Liver (tissue), 9 donors: ENCODE measurements around the gene VPS35L. TPM values are rescaled to one million over a fixed set of nuclear protein-coding genes. Genes with fewer than 3 reads are reported as not detected.

Experiments
- DNase-seq: peaks from one replicate; pipeline ENCODE4 v3.0.0-alpha.2; 2017; ENCODE audit warnings: low spot score
- H3K27ac ChIP-seq, 2 donors: one replicate each; pipeline ENCODE4 v1.7.0; 2013; ENCODE audit warnings: inconsistent platforms in 2 of 2, low read length in 2 of 2, control low read depth in 1 of 2, low read depth in 1 of 2, mild to moderate bottlenecking in 1 of 2
- H3K27me3 ChIP-seq, 4 donors: one replicate each; pipeline versions ENCODE4 v1.6.1 to v1.7.0; 2013; ENCODE audit warnings: low read length in 3 of 4, inconsistent platforms in 1 of 4, mild to moderate bottlenecking in 1 of 4, moderate library complexity in 1 of 4; ENCODE audit not compliant: control insufficient read depth in 4 of 4, insufficient read depth in 4 of 4
- H3K36me3 ChIP-seq, 4 donors: one replicate each; pipeline versions ENCODE4 v1.6.1 to v1.7.0; 2013; ENCODE audit warnings: low read length in 3 of 4, mild to moderate bottlenecking in 3 of 4, low read depth in 1 of 4, moderate library complexity in 1 of 4; ENCODE audit not compliant: control insufficient read depth in 4 of 4, insufficient read depth in 3 of 4
- H3K4me1 ChIP-seq, 4 donors: one replicate each; pipeline versions ENCODE4 v1.6.1 to v1.7.0; 2013; ENCODE audit warnings: low read length in 3 of 4, mild to moderate bottlenecking in 3 of 4, moderate library complexity in 1 of 4; ENCODE audit not compliant: control insufficient read depth in 4 of 4, insufficient read depth in 4 of 4
- H3K4me3 ChIP-seq, 3 donors: one replicate each; pipeline versions ENCODE4 v1.6.1 to v1.7.0; 2013; ENCODE audit warnings: low read length in 3 of 3, control low read depth in 1 of 3, low read depth in 1 of 3, mild to moderate bottlenecking in 1 of 3
- H3K9ac ChIP-seq, 2 donors: one replicate each; pipeline ENCODE4 v1.7.0; 2013; ENCODE audit warnings: low read length in 2 of 2, mild to moderate bottlenecking in 2 of 2, moderate library complexity in 2 of 2, control low read depth in 1 of 2, low read depth in 1 of 2
- H3K9me3 ChIP-seq, 4 donors: one replicate each; pipeline versions ENCODE4 v1.6.1 to v1.7.0; 2013; ENCODE audit warnings: low read length in 3 of 4; ENCODE audit not compliant: control insufficient read depth in 4 of 4
- ATF3 ChIP-seq: IDR thresholded peaks from 2 replicates; pipeline ENCODE4 v1.6.1; 2016; ENCODE audit warnings: antibody characterized with exemption
- CTCF ChIP-seq: fragments of 150-350 bp; IDR thresholded peaks from 2 replicates; pipeline ENCODE4 v1.5.1; 2017; ENCODE audit warnings: improper control_type of control experiment, low read depth, low read length; ENCODE audit not compliant: missing input control
- FOXA1 ChIP-seq: IDR thresholded peaks from 2 replicates; pipeline ENCODE4 v1.6.1; 2016; ENCODE audit warnings: antibody characterized with exemption
- FOXA2 ChIP-seq: IDR thresholded peaks from 2 replicates; pipeline ENCODE4 v1.6.1; 2016; ENCODE audit warnings: antibody characterized with exemption
- GABPA ChIP-seq, 2 donors: IDR thresholded peaks in 1 of 2; conservative IDR thresholded peaks in 1 of 2; 2 replicates each; pipeline ENCODE4 v1.6.1; 2016; ENCODE audit warnings: antibody characterized with exemption in 2 of 2, mild to moderate bottlenecking in 1 of 2, moderate library complexity in 1 of 2
- HNF4A ChIP-seq, 2 donors: conservative IDR thresholded peaks; 2 replicates each; pipeline ENCODE4 v1.6.1; 2016; ENCODE audit warnings: antibody characterized with exemption in 2 of 2, mild to moderate bottlenecking in 2 of 2
- HNF4G ChIP-seq: IDR thresholded peaks from 2 replicates; pipeline ENCODE4 v1.6.1; 2016; ENCODE audit warnings: antibody characterized with exemption
- JUND ChIP-seq, 2 donors: IDR thresholded peaks; 2 replicates each; pipeline ENCODE4 v1.6.1; 2016; ENCODE audit warnings: antibody characterized with exemption in 2 of 2
- MAX ChIP-seq: IDR thresholded peaks from 2 replicates; pipeline ENCODE4 v1.6.1; 2016; ENCODE audit warnings: antibody characterized with exemption
- NR2F2 ChIP-seq: IDR thresholded peaks from 2 replicates; pipeline ENCODE4 v1.6.1; 2016; ENCODE audit warnings: antibody characterized with exemption
- RAD21 ChIP-seq, 2 donors: IDR thresholded peaks; 2 replicates each; pipeline ENCODE4 v1.6.1; 2016; ENCODE audit warnings: antibody characterized with exemption in 2 of 2, mild to moderate bottlenecking in 2 of 2
- REST ChIP-seq: IDR thresholded peaks from 2 replicates; pipeline ENCODE4 v1.6.1; 2016; ENCODE audit warnings: antibody characterized with exemption, mild to moderate bottlenecking
- RXRA ChIP-seq, 2 donors: IDR thresholded peaks; 2 replicates each; pipeline ENCODE4 v1.6.1; 2017 to 2018; ENCODE audit warnings: antibody characterized with exemption in 2 of 2, mild to moderate bottlenecking in 1 of 2
- SP1 ChIP-seq: IDR thresholded peaks from 2 replicates; pipeline ENCODE4 v1.6.1; 2018; ENCODE audit warnings: antibody characterized with exemption, mild to moderate bottlenecking
- TAF1 ChIP-seq: conservative IDR thresholded peaks from 2 replicates; pipeline ENCODE4 v1.6.1; 2016; ENCODE audit warnings: antibody characterized with exemption, mild to moderate bottlenecking
- YY1 ChIP-seq: IDR thresholded peaks from 2 replicates; pipeline ENCODE4 v1.6.1; 2016; ENCODE audit warnings: antibody characterized with exemption, mild to moderate bottlenecking
- ZBTB33 ChIP-seq: IDR thresholded peaks from 2 replicates; pipeline ENCODE4 v1.6.1; 2016; ENCODE audit warnings: antibody characterized with exemption
- WGBS: extraction: QIAGEN DNeasy Blood & Tissue Kit; methylation state at CpG from one replicate; pipeline ENCODE4 v1.1.7; 2013; 5-methylcytosine and 5-hydroxymethylcytosine counted together
- polyA plus RNA-seq, 2 donors: library from polyadenylated mRNA; stranded (reverse) in 1 of 2; unstranded in 1 of 2; fragments of 200-250 nt in 1 of 2; fragments of >200 nt in 1 of 2; fragmentation: Nextera tagmentation in 1 of 2; extraction: Ambion mirVana in 1 of 2; gene quantifications; one replicate each; pipeline versions ENCODE4 v1.2.1 to v1.2.3, GENCODE V29; 2013 to 2015
- total RNA-seq, 2 donors: library from RNA; depleted of rRNA; stranded (reverse); fragments of >200 nt; gene quantifications; one replicate each; pipeline ENCODE4 v1.2.3, GENCODE V29; 2014
- donor health status: healthy.
- donor health status: healthy.
- donor health status: healthy.
- donor health status: healthy.
- donor health status: healthy.

VPS35L gene
- total and polyA plus RNA-seq, 4 donors, result 10.5 to 18.2 (median 15.1) TPM

- Histone ChIP-seq H3K4me3 (no peak overlapping the region), H3K27me3 (no peaks in the 10 kb centered on the region), H3K9ac (no peak overlapping the region), H3K4me1 (peaks cover 0 to 2% (median 2%) of the 10 kb centered on the region in 4 donors), H3K9me3 (no peaks in the 10 kb centered on the region), H3K27ac (no peak overlapping the region), H3K36me3 (no peaks in the 10 kb centered on the region)
- TF ChIP-seq RAD21 (IDR thresholded peaks at IDR 0.05) (no peak), ZBTB33 (no peak), HNF4A (conservative IDR thresholded peaks at IDR 0.05) (no peak), HNF4G (no peak), TAF1 (no peak), GABPA (IDR thresholded peaks at IDR 0.05 in 1 of 2, conservative IDR thresholded peaks at IDR 0.05 in 1 of 2) (no peak), NR2F2 (no peak), SP1 (no peak), YY1 (no peak), ATF3 (no peak), FOXA1 (no peak), REST (no peak), FOXA2 (no peak), JUND (IDR thresholded peaks at IDR 0.05) (no peak)
- 88% methylated on average over 12 of the region's 12 CpGs for WGBS
- DNase-seq, result no peak
Observed at GRCh38 chr16:19737306-19738038, 182.0 kb downstream of the VPS35L start.

GRCh38 chr16:19741354-19741753, 185.9 kb downstream of the VPS35L start:
- no peak overlapping the region for H3K27ac ChIP-seq
- no peaks in the 10 kb centered on the region for H3K27me3 ChIP-seq
- no peak overlapping the region for H3K4me3 ChIP-seq
- no peak overlapping the region for H3K9ac ChIP-seq
- no peak for DNase-seq
- H3K9me3 ChIP-seq, result no peaks in the 10 kb centered on the region
- H3K4me1 ChIP-seq, result peaks cover 2 to 12% (median 5%) of the 10 kb centered on the region in 4 donors
- 100% methylated on average over 1 of the region's 1 CpG for WGBS
- no peaks in the 10 kb centered on the region for H3K36me3 ChIP-seq
- TF ChIP-seq RXRA (IDR thresholded peaks at IDR 0.05) (no peak), REST (no peak), NR2F2 (no peak), ZBTB33 (no peak), MAX (no peak), GABPA (IDR thresholded peaks at IDR 0.05 in 1 of 2, conservative IDR thresholded peaks at IDR 0.05 in 1 of 2) (no peak), HNF4G (no peak), RAD21 (IDR thresholded peaks at IDR 0.05) (no peak), CTCF (no peak), FOXA1 (no peak), SP1 (no peak), YY1 (no peak), TAF1 (no peak)
